GM18520 (cell line): Measurements from ENCODE around the gene ELFN1.
"Not testable (repeated sequence)": the region's sequence is repeated elsewhere in the genome, so short reads cannot be mapped to it uniquely, and the experiment has no call there.

ENCODE experiments used
- ATAC-seq: cut with Tn5 transposase; IDR thresholded peaks from one replicate; pipeline ENCODE4 v1.9.1; 2021; ENCODE audit not compliant: unreplicated experiment

Gene ELFN1

GRCh38 chr7:1707756-1708595, 37.9 kb downstream of the ELFN1 start:
- ATAC-seq = no peak

- ATAC-seq = no peak
Observed at GRCh38 chr7:1708596-1709251, 38.6 kb downstream of the ELFN1 start.

- no peak for ATAC-seq
Observed at GRCh38 chr7:1709281-1709680, 39.2 kb downstream of the ELFN1 start.

- no peak for ATAC-seq
Observed at GRCh38 chr7:1709900-1710299, 39.8 kb downstream of the ELFN1 start.

- no peak for ATAC-seq
Observed at GRCh38 chr7:1710936-1711335, 40.9 kb downstream of the ELFN1 start.

- no peak for ATAC-seq
Observed at GRCh38 chr7:1712907-1713501, 42.9 kb downstream of the ELFN1 start.

- ATAC-seq = no peak
Observed at GRCh38 chr7:1713502-1714484, 43.7 kb downstream of the ELFN1 start.

- no peak for ATAC-seq
Observed at GRCh38 chr7:1714583-1715330, 44.7 kb downstream of the ELFN1 start.

GRCh38 chr7:1715331-1715625, 45.2 kb downstream of the ELFN1 start:
- ATAC-seq = no peak

- ATAC-seq = no peak
Observed at GRCh38 chr7:1715671-1716074, 45.6 kb downstream of the ELFN1 start.

GRCh38 chr7:1716263-1717094, 46.4 kb downstream of the ELFN1 start:
- no peak for ATAC-seq

GRCh38 chr7:1717095-1717483, 47.0 kb downstream of the ELFN1 start:
- ATAC-seq = no peak

- ATAC-seq = no peak
Observed at GRCh38 chr7:1717903-1718676, 48.0 kb downstream of the ELFN1 start.

- ATAC-seq = not testable (repeated sequence)
Observed at GRCh38 chr7:1718850-1719249, 48.8 kb downstream of the ELFN1 start.

GRCh38 chr7:1719256-1719655, 49.2 kb downstream of the ELFN1 start:
- not testable (repeated sequence) for ATAC-seq

GRCh38 chr7:1719913-1720312, 49.8 kb downstream of the ELFN1 start:
- ATAC-seq = no peak

GRCh38 chr7:1720326-1720725, 50.2 kb downstream of the ELFN1 start:
- no peak for ATAC-seq

GRCh38 chr7:1721047-1721690, 51.1 kb downstream of the ELFN1 start:
- no peak for ATAC-seq
